H1 (cell line): Measurements from ENCODE around the gene GIGYF2. TPM values are rescaled to one million over a fixed set of nuclear protein-coding genes. Genes with fewer than 3 reads are reported as not detected.

Experiments
- CTCF ChIA-PET: fragments of 300-600 bp; sonication (Branson Sonifier 250); formaldehyde crosslinking; loops from one replicate; lab custom pipeline; 2021; ENCODE audit not compliant: partially characterized antibody; lab: Charles Lee
- POLR2A ChIA-PET: fragments of 300-600 bp; sonication (Branson Sonifier 250); formaldehyde crosslinking; loops from one replicate; lab custom pipeline; 2021; ENCODE audit warnings: inconsistent platforms; ENCODE audit not compliant: partially characterized antibody; lab: Charles Lee
- DNase-seq, 2 experiments: peaks; one replicate each; pipeline versions ENCODE4 v3.0.0 to v3.0.0-alpha.2; 2010 to 2022; ENCODE audit warnings: low spot score in 2 of 2, low read depth in 1 of 2, mixed read lengths in 1 of 2
- FAIRE-seq: peaks from 2 replicates; lab custom pipeline; 2011; peaks lifted over from hg19 to GRCh38; lab: Jason Lieb, UNC
- H2AFZ ChIP-seq: 2 replicates; pipeline ENCODE4 v1.8.1; 2012; ENCODE audit warnings: low read length, inconsistent platforms
- H2AK5ac ChIP-seq: 2 replicates; pipeline ENCODE4 v1.6.1; 2013; ENCODE audit warnings: low read depth, low read length
- H2BK120ac ChIP-seq: replicated peaks from 2 replicates; pipeline ENCODE3; 2013; ENCODE audit warnings: low read depth, low read length, inconsistent platforms
- H2BK12ac ChIP-seq: 2 replicates; pipeline ENCODE4 v1.6.1; 2013; ENCODE audit warnings: low read depth, low read length
- H2BK15ac ChIP-seq: 2 replicates; pipeline ENCODE4 v1.6.1; 2013; ENCODE audit warnings: low read length
- H2BK20ac ChIP-seq: 2 replicates; pipeline ENCODE4 v1.6.1; 2013; ENCODE audit warnings: low read length
- H2BK5ac ChIP-seq: 2 replicates; pipeline ENCODE4 v1.6.1; 2013; ENCODE audit warnings: low read depth, low read length
- H3K14ac ChIP-seq: 2 replicates; pipeline ENCODE4 v1.6.1; 2013; ENCODE audit warnings: inconsistent platforms; ENCODE audit not compliant: insufficient read length
- H3K18ac ChIP-seq: 2 replicates; pipeline ENCODE4 v1.6.1; 2013; ENCODE audit warnings: low read length; ENCODE audit errors: extremely low read depth
- H3K23ac ChIP-seq: 2 replicates; pipeline ENCODE4 v1.6.1; 2013; ENCODE audit warnings: inconsistent platforms; ENCODE audit not compliant: insufficient read length
- H3K23me2 ChIP-seq: 2 replicates; pipeline ENCODE4 v1.6.1; 2013; ENCODE audit warnings: low read depth, low read length
- H3K27ac ChIP-seq: 2 replicates; pipeline ENCODE4 v1.6.1; 2011; ENCODE audit warnings: low read depth, low read length, inconsistent platforms
- H3K27me3 ChIP-seq, 4 experiments: replicated peaks in 1 of 4; 1 replicate in 1 of 4; 2 replicates in 3 of 4; pipeline versions ENCODE4 v1.6.1 to v1.8.1; 2011 to 2013; ENCODE audit warnings: low read length in 3 of 4, mild to moderate bottlenecking in 3 of 4, inconsistent platforms in 2 of 4, mixed read lengths in 2 of 4, moderate library complexity in 1 of 4; ENCODE audit not compliant: control insufficient read depth in 3 of 4, insufficient read depth in 3 of 4; ENCODE audit errors: extremely low read depth in 1 of 4
- H3K36me3 ChIP-seq, 4 experiments: 2 replicates each; pipeline versions ENCODE4 v1.6.1 to v1.8.1; 2011 to 2013; ENCODE audit warnings: mild to moderate bottlenecking in 4 of 4, low read length in 3 of 4, moderate library complexity in 2 of 4, control low read depth in 1 of 4, inconsistent platforms in 1 of 4; ENCODE audit not compliant: insufficient read depth in 4 of 4, control insufficient read depth in 2 of 4
- H3K4ac ChIP-seq: replicated peaks from 2 replicates; pipeline ENCODE3; 2013; ENCODE audit warnings: low read length, low read depth, mixed read lengths, inconsistent platforms; ENCODE audit not compliant: insufficient read length
- H3K4me1 ChIP-seq, 4 experiments: replicated peaks in 1 of 4; 1 replicate in 1 of 4; 2 replicates in 3 of 4; pipeline versions ENCODE4 v1.6.1 to v1.8.1; 2011 to 2013; ENCODE audit warnings: low read length in 3 of 4, inconsistent platforms in 2 of 4, mixed read lengths in 1 of 4; ENCODE audit not compliant: insufficient read depth in 4 of 4, control insufficient read depth in 3 of 4
- H3K4me2 ChIP-seq, 2 experiments: 2 replicates each; pipeline versions ENCODE4 v1.6.1 to v1.8.1; 2011 to 2013; ENCODE audit warnings: low read depth in 2 of 2, low read length in 2 of 2, control low read depth in 1 of 2, inconsistent platforms in 1 of 2, mild to moderate bottlenecking in 1 of 2; ENCODE audit not compliant: insufficient read depth in 1 of 2
- H3K4me3 ChIP-seq, 4 experiments: fragments of 200-600, 300-600 bp in 1 of 4; sonication (generic), shearing (Covaris generic), sonication (Bioruptor Twin) in 1 of 4; 2 replicates each; pipeline versions ENCODE4 v1.5.1 to v1.8.1; 2011 to 2016; ENCODE audit warnings: low read length in 4 of 4, low read depth in 3 of 4, control low read depth in 2 of 4, inconsistent platforms in 2 of 4, mild to moderate bottlenecking in 2 of 4, mixed read lengths in 1 of 4, moderate library complexity in 1 of 4; ENCODE audit not compliant: insufficient read depth in 2 of 4; ENCODE audit errors: extremely low read depth in 1 of 4
- H3K56ac ChIP-seq: replicated peaks from 2 replicates; pipeline ENCODE3; 2013; ENCODE audit warnings: low read depth, mild to moderate bottlenecking, mixed read lengths, low read length, inconsistent platforms; ENCODE audit not compliant: insufficient read length
- H3K79me1 ChIP-seq: 2 replicates; pipeline ENCODE4 v1.6.1; 2013; ENCODE audit warnings: low read depth, low read length, control low read depth
- H3K79me2 ChIP-seq, 2 experiments: 2 replicates each; pipeline versions ENCODE4 v1.6.1 to v1.8.1; 2012 to 2013; ENCODE audit warnings: low read length in 2 of 2, mild to moderate bottlenecking in 2 of 2, inconsistent platforms in 1 of 2; ENCODE audit not compliant: insufficient read depth in 2 of 2, control insufficient read depth in 1 of 2
- H3K9ac ChIP-seq, 4 experiments: replicated peaks in 1 of 4; 1 replicate in 1 of 4; 2 replicates in 3 of 4; pipeline versions ENCODE4 v1.6.1 to v1.8.1; 2011 to 2013; ENCODE audit warnings: low read depth in 3 of 4, low read length in 3 of 4, control low read depth in 2 of 4, mild to moderate bottlenecking in 2 of 4, moderate library complexity in 2 of 4, inconsistent platforms in 1 of 4; ENCODE audit errors: extremely low read depth in 1 of 4
- H3K9me3 ChIP-seq, 2 experiments: 2 replicates each; pipeline versions ENCODE4 v1.6.1 to v1.8.1; 2012 to 2013; ENCODE audit warnings: mild to moderate bottlenecking in 2 of 2, moderate library complexity in 2 of 2, control low read depth in 1 of 2, inconsistent platforms in 1 of 2, low read depth in 1 of 2, low read length in 1 of 2, mixed read lengths in 1 of 2; ENCODE audit not compliant: insufficient read depth in 2 of 2
- H4K20me1 ChIP-seq, 2 experiments: replicated peaks in 1 of 2; 2 replicates each; pipeline versions ENCODE3 to v1.8.1; 2011 to 2013; ENCODE audit warnings: inconsistent platforms in 2 of 2, low read length in 2 of 2, mild to moderate bottlenecking in 1 of 2; ENCODE audit not compliant: insufficient read depth in 2 of 2, control insufficient read depth in 1 of 2
- H4K5ac ChIP-seq: 2 replicates; pipeline ENCODE4 v1.6.1; 2013; ENCODE audit warnings: low read length, low read depth, mixed read lengths, inconsistent platforms; ENCODE audit not compliant: insufficient read length
- H4K8ac ChIP-seq: 2 replicates; pipeline ENCODE4 v1.8.0; 2013; ENCODE audit warnings: mild to moderate bottlenecking, moderate library complexity, low read length, inconsistent platforms; ENCODE audit not compliant: insufficient read depth; ENCODE audit errors: extremely low read depth
- H4K91ac ChIP-seq: replicated peaks from 2 replicates; pipeline ENCODE3; 2013; ENCODE audit warnings: low read length, mixed read lengths, inconsistent platforms; ENCODE audit not compliant: insufficient read length
- BACH1 ChIP-seq: IDR thresholded peaks from 2 replicates; pipeline ENCODE4 v1.6.1; 2012; ENCODE audit warnings: low read length, improper control_type of control experiment
- CEBPB ChIP-seq: IDR thresholded peaks from 2 replicates; pipeline ENCODE4 v1.6.1; 2012; ENCODE audit warnings: low read depth, low read length
- EZH2 ChIP-seq: fragments of 200-600 bp; sonication (generic); IDR thresholded peaks from 2 replicates; pipeline ENCODE4 v1.7.1; 2012; ENCODE audit warnings: low read depth, mild to moderate bottlenecking, moderate library complexity, low read length, inconsistent platforms; ENCODE audit not compliant: severe bottlenecking
- GABPA ChIP-seq: IDR thresholded peaks from 2 replicates; pipeline ENCODE4 v1.6.1; 2011; ENCODE audit warnings: mild to moderate bottlenecking, low read length, moderate library complexity, borderline replicate concordance; ENCODE audit not compliant: insufficient read depth
- NANOG ChIP-seq: IDR thresholded peaks from 2 replicates; pipeline ENCODE4 v1.6.1; 2011; ENCODE audit warnings: low read length, low read depth, mild to moderate bottlenecking, inconsistent platforms; ENCODE audit not compliant: insufficient read depth, poor library complexity, severe bottlenecking
- PHF8 ChIP-seq: fragments of 200-600 bp; sonication (generic); conservative IDR thresholded peaks from 2 replicates; pipeline ENCODE4 v1.7.1; 2012; ENCODE audit warnings: low read depth, mild to moderate bottlenecking, inconsistent platforms, low read length, moderate library complexity
- POLR2AphosphoS5 ChIP-seq: IDR thresholded peaks from 2 replicates; pipeline ENCODE4 v1.6.1; 2011; ENCODE audit warnings: low read depth, low read length
- RNF2 ChIP-seq: fragments of 200-900, 300-1000 bp; sonication (generic); IDR thresholded peaks from 2 replicates; pipeline ENCODE4 v1.7.1; 2016; ENCODE audit warnings: borderline replicate concordance, low read depth, mild to moderate bottlenecking, antibody characterized with exemption, low read length; ENCODE audit not compliant: poor library complexity, severe bottlenecking; ENCODE audit errors: missing control alignments
- RXRA ChIP-seq: IDR thresholded peaks from 2 replicates; pipeline ENCODE4 v1.6.1; 2011; ENCODE audit warnings: low read depth, mild to moderate bottlenecking, low read length, moderate library complexity; ENCODE audit not compliant: insufficient read depth
- SIRT6 ChIP-seq: IDR thresholded peaks from one replicate; pipeline ENCODE4 v1.7.1; 2012; ENCODE audit warnings: low read length, inconsistent platforms
- SRF ChIP-seq: IDR thresholded peaks from 2 replicates; pipeline ENCODE4 v1.6.1; 2011; ENCODE audit warnings: mild to moderate bottlenecking, low read depth, low read length, moderate library complexity
- TAF1 ChIP-seq: IDR thresholded peaks from 2 replicates; pipeline ENCODE4 v1.6.1; 2011; ENCODE audit warnings: mild to moderate bottlenecking, low read depth, low read length
- TBP ChIP-seq: IDR thresholded peaks from 2 replicates; pipeline ENCODE4 v1.6.1; 2011; ENCODE audit warnings: low read depth, low read length, improper control_type of control experiment
- WGBS, 2 experiments: shearing (Covaris generic) in 1 of 2; methylation state at CpG; one replicate each; pipeline versions ENCODE4 v1.1.6 to v1.1.7; 2013 to 2015; ENCODE audit warnings: low lambda C conversion rate in 2 of 2, mixed read lengths in 2 of 2, inconsistent platforms in 1 of 2, low coverage in 1 of 2, missing lambda C conversion rate in 1 of 2; ENCODE audit not compliant: insufficient replicate concordance in 2 of 2, insufficient coverage in 1 of 2, insufficient read length in 1 of 2; ENCODE audit errors: extremely low coverage in 1 of 2, missing lambda C conversion rate in 1 of 2; 5-methylcytosine and 5-hydroxymethylcytosine counted together
- polyA plus RNA-seq, 7 experiments: library from polyadenylated mRNA; depleted of rRNA in 3 of 7; stranded (reverse) in 5 of 7; unstranded in 2 of 7; fragments of >200 nt in 5 of 7; fragments of 200-250 nt in 2 of 7; gene quantifications; 1 replicate in 5 of 7; 2 replicates in 1 of 7; 4 replicates in 1 of 7; pipeline versions ENCODE4 v1.2.1 to v1.2.3, GENCODE V29; 2011 to 2013; ENCODE audit warnings: missing spikeins in 2 of 7, mixed read lengths in 2 of 7
- total RNA-seq: library from RNA; stranded (reverse); fragmentation: NEBNext Ultra II Directional; extraction: Animal tissue kit (Norgen Biotek cat#: 25700); gene quantifications from 2 replicates; pipeline ENCODE4 v1.2.1, GENCODE V29; 2021
- TF ChIP-seq, protein P1 (sequence below): IDR thresholded peaks from 2 replicates; pipeline ENCODE4 v1.6.1; 2011; ENCODE audit warnings: low read depth, mild to moderate bottlenecking, low read length; ENCODE audit not compliant: insufficient read depth

The GIGYF2 gene
- total and polyA plus RNA-seq, 2 of the 8 experiments (the other 6 are each of a cell fraction or from before 2014, with no cell fraction given) = 22.3 to 62.0 TPM

- no peak overlapping the region for H3K4me3 ChIP-seq
- POLR2A ChIA-PET = no interaction called here
- no peaks in the 10 kb centered on the region for H3K4me1 ChIP-seq
- no peak overlapping the region for H3K27ac ChIP-seq
- CTCF ChIA-PET = interaction anchor here (0.6 kb wide), 1 partner anchor 18 kb away, joined by 3 read pairs; no protein-coding TSS in a partner anchor
- DNase-seq = no peak
- no peak overlapping the region for H2BK12ac ChIP-seq
- no peaks in the 10 kb centered on the region for H3K23me2 ChIP-seq
- no peak overlapping the region for H2BK120ac ChIP-seq
- H3K9me3 ChIP-seq = no peaks in the 10 kb centered on the region
- H3K79me2 ChIP-seq = no peaks in the 10 kb centered on the region
- H2AFZ ChIP-seq = no peak overlapping the region
- no peak overlapping the region for H3K4ac ChIP-seq
- H3K36me3 ChIP-seq = peaks cover 5 to 46% (median 31%) of the 10 kb centered on the region in 4 experiments
- no peak overlapping the region for H3K18ac ChIP-seq
- H3K79me1 ChIP-seq = no peaks in the 10 kb centered on the region
- no peak overlapping the region for H3K9ac ChIP-seq
- H3K56ac ChIP-seq = no peak overlapping the region
- H3K27me3 ChIP-seq = no peaks in the 10 kb centered on the region
- no peak overlapping the region for H4K5ac ChIP-seq
- H3K4me2 ChIP-seq = no peak overlapping the region
- H2BK5ac ChIP-seq = no peak overlapping the region
- no peak overlapping the region for H3K14ac ChIP-seq
- no peak overlapping the region for H2AK5ac ChIP-seq
- peaks cover 0 to 1% of the 10 kb centered on the region in 2 experiments for H4K20me1 ChIP-seq
- no peak for FAIRE-seq
- no peak for TF ChIP-seq EZH2
- TF ChIP-seq RXRA = no peak
- TF ChIP-seq RNF2 = no peak
- TF ChIP-seq BACH1 = no peak
- no peak for TF ChIP-seq CEBPB
- TF ChIP-seq POLR2AphosphoS5 = no peak
- TF ChIP-seq SRF = no peak
- no peak for TF ChIP-seq SIRT6
- no peak for TF ChIP-seq NANOG
- no peak for TF ChIP-seq TAF1
- TF ChIP-seq TBP = no peak
- TF ChIP-seq, protein P1, sequence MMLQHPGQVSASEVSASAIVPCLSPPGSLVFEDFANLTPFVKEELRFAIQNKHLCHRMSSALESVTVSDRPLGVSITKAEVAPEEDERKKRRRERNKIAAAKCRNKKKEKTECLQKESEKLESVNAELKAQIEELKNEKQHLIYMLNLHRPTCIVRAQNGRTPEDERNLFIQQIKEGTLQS = no peak
- no peak for TF ChIP-seq PHF8
- TF ChIP-seq GABPA = no peak
- H4K8ac ChIP-seq = no peak overlapping the region
- H2BK15ac ChIP-seq = no peak overlapping the region
- WGBS, 2 experiments = 92% methylated on average over 14 of the region's 14 CpGs; no CpG with 5 or more reads in 1 of the 2 experiments
- no peak overlapping the region for H2BK20ac ChIP-seq
- no peak overlapping the region for H3K23ac ChIP-seq
- no peak overlapping the region for H4K91ac ChIP-seq
These were observed 138.6 kb downstream of the GIGYF2 start for GRCh38 chr2:232835687-232836208.
